HepG2 (cell line): ENCODE measurements around the gene NOS1AP. TPM values are rescaled to one million over a fixed set of nuclear protein-coding genes. Genes with fewer than 3 reads are reported as not detected.

Experiments
- ATAC-seq: fragments of 200-7000 bp; cut with Tn5 transposase; 3 replicates; pipeline ENCODE4 v1.9.1; 2020; ENCODE audit warnings: mild to moderate bottlenecking, moderate library complexity
- BruUV-seq: library from RNA; stranded (reverse); fragments of 400-500 nt; replicated peaks from 2 replicates; lab custom pipeline; 2021; lab: Mats Ljungman, UMichigan
- CTCF ChIA-PET: fragments of 300-600 bp; formaldehyde crosslinking; extraction: SDS; loops from one replicate; lab custom pipeline; 2021; ENCODE audit warnings: low total read pairs, inconsistent platforms, low intra/inter-chr PET ratio; lab: Yijun Ruan, JAX
- POLR2A ChIA-PET: fragments of 350-600 bp; sonication (Branson Sonifier 250); formaldehyde crosslinking; loops from one replicate; lab custom pipeline; 2020; ENCODE audit warnings: antibody characterized with exemption, inconsistent platforms; lab: Yijun Ruan, JAX
- DNase-seq: peaks from one replicate; pipeline ENCODE4 v3.0.0-alpha.2; 2015; ENCODE audit warnings: low spot score
- FAIRE-seq: peaks from 3 replicates; lab custom pipeline; 2011; peaks lifted over from hg19 to GRCh38; lab: Jason Lieb, UNC
- H2AFZ ChIP-seq: one replicate; pipeline ENCODE4 v1.6.1; 2011; ENCODE audit warnings: low read length, inconsistent platforms
- H3K27ac ChIP-seq: fragments of 300-600 bp; 3 replicates; pipeline ENCODE4 v1.8.0; 2011; ENCODE audit warnings: mixed run types, mild to moderate bottlenecking, mixed read lengths, low read length, inconsistent platforms; ENCODE audit not compliant: insufficient read depth; ENCODE audit errors: extremely low read length
- H3K27me3 ChIP-seq, 2 experiments: fragments of 200-600 bp in 1 of 2; 2 replicates in 1 of 2; 3 replicates in 1 of 2; pipeline versions ENCODE4 v1.6.0 to v1.8.0; 2011; ENCODE audit warnings: low read length in 2 of 2, mild to moderate bottlenecking in 2 of 2, moderate library complexity in 2 of 2, inconsistent platforms in 1 of 2; ENCODE audit not compliant: insufficient read depth in 2 of 2, control insufficient read depth in 1 of 2
- H3K36me3 ChIP-seq, 2 experiments: fragments of 200-600 bp in 1 of 2; replicated peaks in 1 of 2; 2 replicates in 1 of 2; 3 replicates in 1 of 2; pipeline versions ENCODE4 v1.5.1 to v1.8.0; 2011; ENCODE audit warnings: low read length in 2 of 2, inconsistent platforms in 1 of 2; ENCODE audit not compliant: insufficient read depth in 2 of 2, control insufficient read depth in 1 of 2
- H3K4me1 ChIP-seq: 2 replicates; pipeline ENCODE4 v1.5.1; 2012; ENCODE audit warnings: low read length, inconsistent platforms; ENCODE audit not compliant: insufficient read depth
- H3K4me2 ChIP-seq: 2 replicates; pipeline ENCODE4 v1.6.0; 2011; ENCODE audit warnings: low read depth, low read length, inconsistent platforms
- H3K4me3 ChIP-seq, 3 experiments: fragments of 200-600 bp in 1 of 3; sonication (generic), shearing (Covaris generic) in 1 of 3; replicated peaks in 1 of 3; 2 replicates each; pipeline ENCODE4 v1.5.1; 2011 to 2016; ENCODE audit warnings: low read length in 3 of 3, inconsistent platforms in 2 of 3, low read depth in 2 of 3, mild to moderate bottlenecking in 2 of 3, control low read depth in 1 of 3, mixed read lengths in 1 of 3; ENCODE audit not compliant: insufficient read depth in 1 of 3
- H3K79me2 ChIP-seq: one replicate; pipeline ENCODE4 v1.6.1; 2011; ENCODE audit warnings: low read length, inconsistent platforms; ENCODE audit not compliant: insufficient read depth
- H3K9ac ChIP-seq: 2 replicates; pipeline ENCODE4 v1.6.0; 2011; ENCODE audit warnings: mild to moderate bottlenecking, low read depth, low read length, inconsistent platforms; ENCODE audit not compliant: insufficient read depth
- H3K9me3 ChIP-seq: 2 replicates; pipeline ENCODE4 v1.5.1; 2012; ENCODE audit warnings: mild to moderate bottlenecking, low read length
- H4K20me1 ChIP-seq: 2 replicates; pipeline ENCODE4 v1.6.0; 2011; ENCODE audit warnings: inconsistent platforms, mild to moderate bottlenecking, low read length, moderate library complexity; ENCODE audit not compliant: insufficient read depth
- FOXK1 ChIP-seq: sonication (generic); formaldehyde crosslinking; IDR thresholded peaks from 2 replicates; pipeline ENCODE4 v1.4.0; 2020; ENCODE audit warnings: low read depth, missing genetic modification reagents, borderline replicate concordance
- HIVEP1 ChIP-seq: sonication (generic); formaldehyde crosslinking; IDR thresholded peaks from 2 replicates; pipeline ENCODE4 v1.4.0; 2020; ENCODE audit warnings: mild to moderate bottlenecking, missing genetic modification reagents
- HMGXB4 ChIP-seq, 2 experiments: sonication (generic) in 1 of 2; formaldehyde crosslinking in 1 of 2; IDR thresholded peaks; 2 replicates each; pipeline versions ENCODE4 v1.4.0 to v1.6.1; 2018 to 2020; ENCODE audit warnings: missing genetic modification reagents in 2 of 2, borderline replicate concordance in 1 of 2, low read depth in 1 of 2, mild to moderate bottlenecking in 1 of 2, missing biosample characterization in 1 of 2
- JUNB ChIP-seq: sonication (generic); formaldehyde crosslinking; IDR thresholded peaks from 2 replicates; pipeline ENCODE4 v1.8.0; 2022; ENCODE audit warnings: missing genetic modification reagents, mild to moderate bottlenecking, borderline replicate concordance
- KDM5B ChIP-seq: sonication (generic); formaldehyde crosslinking; IDR thresholded peaks from 2 replicates; pipeline ENCODE4 v1.4.0; 2020; ENCODE audit warnings: missing genetic modification reagents, mild to moderate bottlenecking, borderline replicate concordance
- KMT2A ChIP-seq: sonication (generic); formaldehyde crosslinking; IDR thresholded peaks from 2 replicates; pipeline ENCODE4 v1.4.0; 2020; ENCODE audit warnings: missing genetic modification reagents
- MLLT10 ChIP-seq: sonication (generic); formaldehyde crosslinking; IDR thresholded peaks from 2 replicates; pipeline ENCODE4 v1.4.0; 2020; ENCODE audit warnings: missing genetic modification reagents
- NR3C1 ChIP-seq: sonication (generic); formaldehyde crosslinking; IDR thresholded peaks from 2 replicates; pipeline ENCODE4 v1.4.0; 2020; ENCODE audit warnings: missing genetic modification reagents
- PTBP1 ChIP-seq: fragments of 200-400 bp; formaldehyde crosslinking; IDR thresholded peaks from 2 replicates; pipeline ENCODE4 v1.6.1; 2018; ENCODE audit warnings: low read length, low read depth; ENCODE audit not compliant: poor library complexity, severe bottlenecking
- RFX1 ChIP-seq: fragments of 450-650 bp; IDR thresholded peaks from 2 replicates; pipeline ENCODE4 v1.6.1; 2017
- RFXANK ChIP-seq: IDR thresholded peaks from 2 replicates; pipeline ENCODE4 v1.6.1; 2016
- SMAD9 ChIP-seq: sonication (generic); formaldehyde crosslinking; IDR thresholded peaks from 2 replicates; pipeline ENCODE4 v1.5.1; 2020; ENCODE audit warnings: mild to moderate bottlenecking, missing genetic modification reagents
- ZNF468 ChIP-seq: sonication (generic); formaldehyde crosslinking; IDR thresholded peaks from 2 replicates; pipeline ENCODE4 v1.8.0; 2022; ENCODE audit warnings: mild to moderate bottlenecking, moderate library complexity, missing genetic modification reagents
- ZNF589 ChIP-seq: sonication (generic); formaldehyde crosslinking; conservative IDR thresholded peaks from 2 replicates; pipeline ENCODE4 v1.8.0; 2022; ENCODE audit warnings: mild to moderate bottlenecking, moderate library complexity, missing genetic modification reagents
- ZXDC ChIP-seq: sonication (generic); formaldehyde crosslinking; IDR thresholded peaks from 2 replicates; pipeline ENCODE4 v1.5.0; 2020; ENCODE audit warnings: mild to moderate bottlenecking, missing genetic modification reagents
- in situ Hi-C: cut with HindIII; loops from 2 replicates; pipeline ENCODE4 v1.10.0; 2017; ENCODE audit warnings: low pct_unique_long_range_greater_than_20kb; ENCODE audit not compliant: extremely low pct_ligation_motif_present
- intact Hi-C: fragments of 100-400 bp; cut with micrococcal nuclease; formaldehyde crosslinking; loops from one replicate; pipeline ENCODE4 v1.10.0; 2022; ENCODE audit not compliant: unreplicated experiment
- polyA plus RNA-seq, 8 experiments: library from polyadenylated mRNA; depleted of rRNA in 3 of 8; stranded (reverse) in 7 of 8; unstranded in 1 of 8; fragments of >200 nt; fragmentation: Illumina TruSeq in 4 of 8; extraction: Trizol in 4 of 8; gene quantifications; 2 replicates each; pipeline versions ENCODE4 v1.2.1 to v1.2.3, GENCODE V29; 2011 to 2016; ENCODE audit warnings: low read depth in 4 of 8, missing spikeins in 1 of 8, mixed read lengths in 1 of 8; ENCODE audit not compliant: insufficient read depth in 1 of 8
- total RNA-seq, 5 experiments: library from RNA; depleted of rRNA; stranded (reverse); fragments of >200 nt; fragmentation: Illumina TruSeq; extraction: Trizol; gene quantifications; 2 replicates each; pipeline ENCODE4 v1.2.3, GENCODE V29; 2016; ENCODE audit warnings: low read depth in 1 of 5

NOS1AP gene
- total and polyA plus RNA-seq, 2 of the 13 experiments (the other 11 are each of a cell fraction or from before 2014, with no cell fraction given), result 2.0 to 3.3 TPM

DNA sequence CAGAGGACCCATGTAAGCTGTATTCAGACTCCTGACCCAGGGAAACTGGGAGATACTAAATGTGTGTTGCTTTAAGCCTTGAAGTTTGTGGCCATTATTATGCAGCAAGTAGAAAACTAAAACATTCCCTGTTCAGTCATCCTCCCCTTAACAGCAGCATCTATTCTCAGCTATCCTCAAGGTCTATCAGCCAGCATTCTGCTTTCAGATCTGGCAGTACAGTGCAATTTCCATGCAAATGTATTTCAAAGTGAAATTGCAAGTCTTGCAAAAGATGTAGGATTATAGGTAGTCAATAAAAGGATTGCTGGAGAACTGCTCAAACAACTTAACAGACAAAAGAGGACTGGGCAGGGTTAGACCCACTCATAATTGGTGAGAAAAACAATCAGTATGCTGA lies 111.3 kb downstream of the NOS1AP start:
- no peaks in the 10 kb centered on the region for H3K9me3 ChIP-seq
- DNase-seq (no peak), ATAC-seq (no peak), FAIRE-seq (no peak)
- TF ChIP-seq SMAD9 (CRISPR knock-in tag), result no peak
- no peak for TF ChIP-seq ZNF468
- no peak for TF ChIP-seq MLLT10 (CRISPR knock-in tag)
- no peak for TF ChIP-seq HMGXB4 (CRISPR knock-in tag; IDR thresholded peaks at IDR 0.05; ENCODE audit: borderline replicate concordance in 1 of 2, low read depth in 1 of 2)
- no peak for TF ChIP-seq JUNB
- TF ChIP-seq KMT2A (CRISPR knock-in tag), result no peak
- no peak for TF ChIP-seq HIVEP1 (CRISPR knock-in tag)
- no peak for TF ChIP-seq RFXANK
- TF ChIP-seq RFX1, result no peak
- TF ChIP-seq ZXDC (CRISPR knock-in tag), result no peak
- TF ChIP-seq ZNF589 (CRISPR knock-in tag), result no peak
- no peak for TF ChIP-seq PTBP1
- TF ChIP-seq FOXK1, result no peak
- TF ChIP-seq KDM5B (CRISPR knock-in tag), result no peak
- TF ChIP-seq NR3C1 (CRISPR knock-in tag), result no peak
- H3K4me2 ChIP-seq, result no peak overlapping the region
- ChIA-PET POLR2A (no interaction called here), CTCF (no interaction called here)
- peaks cover 9% of the 10 kb centered on the region for H3K79me2 ChIP-seq
- no peak overlapping the region for H3K4me3 ChIP-seq
- intact Hi-C loops, result no loop called here
- no peaks in the 10 kb centered on the region for H3K27me3 ChIP-seq
- H3K9ac ChIP-seq, result no peak overlapping the region
- no peak overlapping the region for H3K27ac ChIP-seq
- H3K36me3 ChIP-seq, result 0 out of 5 replicates have a peak, but pooled peaks cover 0 to 3% of the 10 kb centered on the region in 2 experiments
- peaks cover 17% of the 10 kb centered on the region for H3K4me1 ChIP-seq
- in situ Hi-C loops, result no loop called here
- H4K20me1 ChIP-seq, result no peaks in the 10 kb centered on the region
- H2AFZ ChIP-seq, result no peak overlapping the region
- BruUV-seq, result no TSS peak
